Measurements from ENCODE around the gene FSHB. TPM values are rescaled to one million over a fixed set of nuclear protein-coding genes. Genes with fewer than 3 reads are reported as not detected.

Gene FSHB
- total RNA-seq, 1 donor from 2014 or later = not detected

Other genes with a start within 250 kb of the FSHB start
- gene KCNA4, start 214.0 kb upstream of the FSHB start, total RNA-seq = not detected in 2 replicates
- gene ARL14EP, start 92.1 kb downstream of the FSHB start, total RNA-seq = 36.5 and 36.8 TPM in 2 replicates

All from activated CD4-positive, alpha-beta T cell treated with anti-CD3 and anti-CD28 coated beads, Interleukin-2, amount 10 ng/mL, durations not matched to agents 24 days and 14 days (primary cell).